ENCODE data around the gene LRRC70.

- TF ChIP-seq YY1 (IDR thresholded peaks at IDR 0.05; ENCODE audit: insufficient read depth, insufficient read length): no peak
- TF ChIP-seq ZNF274 (IDR thresholded peaks at IDR 0.05; ENCODE audit: low read depth, low read length): no peak
Measured at GRCh38 chr5:62534461-62535236, 44.0 kb upstream of the LRRC70 start.
